HepG2 (cell line): ENCODE measurements around the gene CHRNB1. TPM values are rescaled to one million over a fixed set of nuclear protein-coding genes. Genes with fewer than 3 reads are reported as not detected.

Source experiments
- CBX1 ChIP-seq: IDR thresholded peaks from one replicate; pipeline ENCODE4 v1.6.1; 2016; ENCODE audit warnings: antibody characterized with exemption, low read depth
- CENPX ChIP-seq: sonication (generic); formaldehyde crosslinking; IDR thresholded peaks from 2 replicates; pipeline ENCODE4 v1.9.0; 2021; ENCODE audit warnings: mild to moderate bottlenecking, missing genetic modification reagents, moderate library complexity
- KDM2A ChIP-seq: sonication (generic); formaldehyde crosslinking; IDR thresholded peaks from 2 replicates; pipeline ENCODE4 v1.4.0; 2020; ENCODE audit warnings: low read depth, missing genetic modification reagents, borderline replicate concordance
- MAFF ChIP-seq: IDR thresholded peaks from 2 replicates; pipeline ENCODE4 v1.6.1; 2011; ENCODE audit warnings: low read depth, low read length, improper control_type of control experiment
- MTF2 ChIP-seq: sonication (generic); formaldehyde crosslinking; IDR thresholded peaks from 2 replicates; pipeline ENCODE4 v1.5.0; 2020; ENCODE audit warnings: missing genetic modification reagents, borderline replicate concordance
- MXD3 ChIP-seq: IDR thresholded peaks from 2 replicates; pipeline ENCODE4 v1.6.1; 2016; ENCODE audit warnings: mild to moderate bottlenecking, missing biosample characterization, missing genetic modification reagents
- NBN ChIP-seq: fragments of 450-650 bp; conservative IDR thresholded peaks from 2 replicates; pipeline ENCODE4 v1.6.1; 2017
- NCOA5 ChIP-seq: sonication (generic); formaldehyde crosslinking; IDR thresholded peaks from 2 replicates; pipeline ENCODE4 v1.4.0; 2020; ENCODE audit warnings: missing genetic modification reagents
- NFYB ChIP-seq: sonication (generic); formaldehyde crosslinking; IDR thresholded peaks from 2 replicates; pipeline ENCODE4 v1.4.0; 2020; ENCODE audit warnings: missing genetic modification reagents
- NPAS2 ChIP-seq: sonication (generic); formaldehyde crosslinking; IDR thresholded peaks from 2 replicates; pipeline ENCODE4 v1.8.0; 2022; ENCODE audit warnings: mild to moderate bottlenecking, missing genetic modification reagents, borderline replicate concordance
- PPARG ChIP-seq: conservative IDR thresholded peaks from 2 replicates; pipeline ENCODE4 v1.6.1; 2016; ENCODE audit warnings: missing biosample characterization, missing genetic modification reagents
- ZBTB14 ChIP-seq: sonication (generic); formaldehyde crosslinking; IDR thresholded peaks from 2 replicates; pipeline ENCODE4 v1.4.0; 2020; ENCODE audit warnings: missing genetic modification reagents
- ZNF337 ChIP-seq: sonication (generic); formaldehyde crosslinking; IDR thresholded peaks from 2 replicates; pipeline ENCODE4 v1.5.1; 2020; ENCODE audit warnings: missing genetic modification reagents, low read depth, mild to moderate bottlenecking, borderline replicate concordance
- ZNF556 ChIP-seq: sonication (generic); formaldehyde crosslinking; IDR thresholded peaks from 2 replicates; pipeline ENCODE4 v1.4.0; 2020; ENCODE audit warnings: mild to moderate bottlenecking, missing genetic modification reagents, borderline replicate concordance
- ZNF569 ChIP-seq: sonication (generic); formaldehyde crosslinking; IDR thresholded peaks from 2 replicates; pipeline ENCODE4 v1.5.0; 2020; ENCODE audit warnings: mild to moderate bottlenecking, missing genetic modification reagents, moderate library complexity, borderline replicate concordance
- ZNF670 ChIP-seq: sonication (generic); formaldehyde crosslinking; IDR thresholded peaks from 2 replicates; pipeline ENCODE4 v1.8.0; 2022; ENCODE audit warnings: mild to moderate bottlenecking, missing genetic modification reagents, borderline replicate concordance
- ZNF790 ChIP-seq: sonication (generic); formaldehyde crosslinking; IDR thresholded peaks from 2 replicates; pipeline ENCODE4 v1.8.0; 2022; ENCODE audit warnings: missing genetic modification reagents, mild to moderate bottlenecking, borderline replicate concordance
- ZNF850 ChIP-seq: sonication (generic); formaldehyde crosslinking; conservative IDR thresholded peaks from 2 replicates; pipeline ENCODE4 v1.9.0; 2021; ENCODE audit warnings: mild to moderate bottlenecking, missing genetic modification reagents
- ZSCAN21 ChIP-seq: sonication (generic); formaldehyde crosslinking; IDR thresholded peaks from 2 replicates; pipeline ENCODE4 v1.8.0; 2022; ENCODE audit warnings: mild to moderate bottlenecking, missing genetic modification reagents, moderate library complexity, borderline replicate concordance
- polyA plus RNA-seq, 8 experiments: library from polyadenylated mRNA; depleted of rRNA in 3 of 8; stranded (reverse) in 7 of 8; unstranded in 1 of 8; fragments of >200 nt; fragmentation: Illumina TruSeq in 4 of 8; extraction: Trizol in 4 of 8; gene quantifications; 2 replicates each; pipeline versions ENCODE4 v1.2.1 to v1.2.3, GENCODE V29; 2011 to 2016; ENCODE audit warnings: low read depth in 4 of 8, missing spikeins in 1 of 8, mixed read lengths in 1 of 8; ENCODE audit not compliant: insufficient read depth in 1 of 8
- total RNA-seq, 5 experiments: library from RNA; depleted of rRNA; stranded (reverse); fragments of >200 nt; fragmentation: Illumina TruSeq; extraction: Trizol; gene quantifications; 2 replicates each; pipeline ENCODE4 v1.2.3, GENCODE V29; 2016; ENCODE audit warnings: low read depth in 1 of 5
- TF ChIP-seq, protein P1 (sequence below): sonication (generic); formaldehyde crosslinking; IDR thresholded peaks from 2 replicates; pipeline ENCODE4 v1.5.0; 2020; ENCODE audit warnings: mild to moderate bottlenecking, missing genetic modification reagents
- TF ChIP-seq, protein P2 (sequence below): IDR thresholded peaks from 2 replicates; pipeline ENCODE4 v1.6.1; 2016; ENCODE audit warnings: low read depth
- TF ChIP-seq, protein P3 (sequence below): sonication (generic); formaldehyde crosslinking; IDR thresholded peaks from 2 replicates; pipeline ENCODE4 v1.4.0; 2020; ENCODE audit warnings: missing genetic modification reagents

The CHRNB1 gene
- total and polyA plus RNA-seq, 2 of the 13 experiments (the other 11 are each of a cell fraction or from before 2014, with no cell fraction given) = 5.4 to 33.7 TPM

DNA sequence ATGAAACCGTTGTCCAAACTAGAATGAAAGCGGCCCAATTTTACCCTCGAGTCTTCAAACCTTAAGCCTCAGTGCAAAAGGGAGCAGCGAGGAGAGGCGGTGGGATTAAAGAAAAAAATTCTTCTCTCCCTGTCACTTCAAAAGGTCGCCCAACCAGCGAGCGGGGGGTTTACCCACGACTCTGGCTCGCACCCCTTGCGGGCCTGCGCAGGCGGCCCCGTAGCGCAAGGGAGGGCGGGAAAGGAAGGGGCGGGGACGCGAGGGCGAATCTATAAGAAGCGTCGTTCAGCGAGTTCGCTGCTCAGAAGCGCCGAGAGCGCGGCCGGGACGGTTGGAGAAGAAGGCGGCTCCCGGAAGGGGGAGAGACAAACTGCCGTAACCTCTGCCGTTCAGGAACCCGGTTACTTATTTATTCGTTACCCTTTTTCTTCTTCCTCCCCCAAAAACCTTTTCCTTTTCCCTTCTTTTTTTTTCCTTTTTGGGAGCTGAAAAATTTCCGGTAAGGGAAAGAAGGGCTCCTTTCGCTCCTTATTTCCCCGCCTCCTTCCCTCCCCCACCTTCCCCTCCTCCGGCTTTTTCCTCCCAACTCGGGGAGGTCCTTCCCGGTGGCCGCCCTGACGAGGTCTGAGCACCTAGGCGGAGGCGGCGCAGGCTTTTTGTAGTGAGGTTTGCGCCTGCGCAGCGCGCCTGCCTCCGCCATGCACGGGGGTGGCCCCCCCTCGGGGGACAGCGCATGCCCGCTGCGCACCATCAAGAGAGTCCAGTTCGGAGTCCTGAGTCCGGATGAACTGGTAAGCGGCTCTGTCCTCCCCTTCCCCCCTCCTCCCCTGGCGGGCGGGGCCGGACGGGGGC is 39.4 kb downstream of the CHRNB1 start, which contains the start of gene POLR2A (continued):
- no peak; the same call in 1 of the 2 replicates for TF ChIP-seq ZBTB14 (CRISPR knock-in tag)
- TF ChIP-seq MXD3 (CRISPR knock-in tag) = peak; percentile 61
- TF ChIP-seq KDM2A (CRISPR knock-in tag) = peak; percentile 63
- peak; percentile 55 for TF ChIP-seq NFYB (CRISPR knock-in tag)
- 0 out of 2 replicates have a peak, but pooled peaks have one; percentile 27 for TF ChIP-seq NBN
- no peak for TF ChIP-seq MAFF
- TF ChIP-seq NPAS2 (CRISPR knock-in tag) = no peak
- peak; percentile 80 for TF ChIP-seq ZSCAN21 (CRISPR knock-in tag)
- no peak for TF ChIP-seq MTF2
- TF ChIP-seq PPARG (CRISPR knock-in tag) = peak; percentile 80
- TF ChIP-seq, protein P1, sequence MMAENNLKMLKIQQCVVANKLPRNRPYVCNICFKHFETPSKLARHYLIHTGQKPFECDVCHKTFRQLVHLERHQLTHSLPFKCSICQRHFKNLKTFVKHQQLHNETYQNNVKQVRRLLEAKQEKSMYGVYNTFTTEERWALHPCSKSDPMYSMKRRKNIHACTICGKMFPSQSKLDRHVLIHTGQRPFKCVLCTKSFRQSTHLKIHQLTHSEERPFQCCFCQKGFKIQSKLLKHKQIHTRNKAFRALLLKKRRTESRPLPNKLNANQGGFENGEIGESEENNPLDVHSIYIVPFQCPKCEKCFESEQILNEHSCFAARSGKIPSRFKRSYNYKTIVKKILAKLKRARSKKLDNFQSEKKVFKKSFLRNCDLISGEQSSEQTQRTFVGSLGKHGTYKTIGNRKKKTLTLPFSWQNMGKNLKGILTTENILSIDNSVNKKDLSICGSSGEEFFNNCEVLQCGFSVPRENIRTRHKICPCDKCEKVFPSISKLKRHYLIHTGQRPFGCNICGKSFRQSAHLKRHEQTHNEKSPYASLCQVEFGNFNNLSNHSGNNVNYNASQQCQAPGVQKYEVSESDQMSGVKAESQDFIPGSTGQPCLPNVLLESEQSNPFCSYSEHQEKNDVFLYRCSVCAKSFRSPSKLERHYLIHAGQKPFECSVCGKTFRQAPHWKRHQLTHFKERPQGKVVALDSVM = peak; percentile 59
- no peak for TF ChIP-seq NCOA5
- no peak for TF ChIP-seq ZNF670
- TF ChIP-seq, protein P2, sequence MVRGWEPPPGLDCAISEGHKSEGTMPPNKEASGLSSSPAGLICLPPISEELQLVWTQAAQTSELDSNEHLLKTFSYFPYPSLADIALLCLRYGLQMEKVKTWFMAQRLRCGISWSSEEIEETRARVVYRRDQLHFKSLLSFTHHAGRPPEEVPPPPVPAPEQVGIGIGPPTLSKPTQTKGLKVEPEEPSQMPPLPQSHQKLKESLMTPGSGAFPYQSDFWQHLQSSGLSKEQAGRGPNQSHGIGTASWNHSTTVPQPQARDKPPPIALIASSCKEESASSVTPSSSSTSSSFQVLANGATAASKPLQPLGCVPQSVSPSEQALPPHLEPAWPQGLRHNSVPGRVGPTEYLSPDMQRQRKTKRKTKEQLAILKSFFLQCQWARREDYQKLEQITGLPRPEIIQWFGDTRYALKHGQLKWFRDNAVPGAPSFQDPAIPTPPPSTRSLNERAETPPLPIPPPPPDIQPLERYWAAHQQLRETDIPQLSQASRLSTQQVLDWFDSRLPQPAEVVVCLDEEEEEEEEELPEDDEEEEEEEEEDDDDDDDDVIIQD = 0 out of 2 replicates have a peak, but pooled peaks have one; percentile 10
- no peak for TF ChIP-seq ZNF337 (CRISPR knock-in tag)
- no peak for TF ChIP-seq ZNF569 (CRISPR knock-in tag)
- TF ChIP-seq, protein P3, sequence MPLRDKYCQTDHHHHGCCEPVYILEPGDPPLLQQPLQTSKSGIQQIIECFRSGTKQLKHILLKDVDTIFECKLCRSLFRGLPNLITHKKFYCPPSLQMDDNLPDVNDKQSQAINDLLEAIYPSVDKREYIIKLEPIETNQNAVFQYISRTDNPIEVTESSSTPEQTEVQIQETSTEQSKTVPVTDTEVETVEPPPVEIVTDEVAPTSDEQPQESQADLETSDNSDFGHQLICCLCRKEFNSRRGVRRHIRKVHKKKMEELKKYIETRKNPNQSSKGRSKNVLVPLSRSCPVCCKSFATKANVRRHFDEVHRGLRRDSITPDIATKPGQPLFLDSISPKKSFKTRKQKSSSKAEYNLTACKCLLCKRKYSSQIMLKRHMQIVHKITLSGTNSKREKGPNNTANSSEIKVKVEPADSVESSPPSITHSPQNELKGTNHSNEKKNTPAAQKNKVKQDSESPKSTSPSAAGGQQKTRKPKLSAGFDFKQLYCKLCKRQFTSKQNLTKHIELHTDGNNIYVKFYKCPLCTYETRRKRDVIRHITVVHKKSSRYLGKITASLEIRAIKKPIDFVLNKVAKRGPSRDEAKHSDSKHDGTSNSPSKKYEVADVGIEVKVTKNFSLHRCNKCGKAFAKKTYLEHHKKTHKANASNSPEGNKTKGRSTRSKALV (CRISPR knock-in tag) = peak; percentile 58
- peak; percentile 89 for TF ChIP-seq CBX1
- TF ChIP-seq ZNF850 (CRISPR knock-in tag) = 0 out of 2 replicates have a peak, but pooled peaks have one; percentile 24
- 0 out of 2 replicates have a peak, but pooled peaks have one; percentile 29 for TF ChIP-seq ZNF790 (CRISPR knock-in tag)
- no peak for TF ChIP-seq CENPX
- peak; percentile 88; the same call in 1 of the 2 replicates for TF ChIP-seq ZNF556
